Nephron (organoid): ENCODE measurements around the gene PTPRG.

Experiments
- H3K27ac Mint-ChIP-seq, 3 experiments: 2 replicates each; pipeline ENCODE4 v1.8.0; 2020; ENCODE audit warnings: mixed read lengths in 3 of 3, mild to moderate bottlenecking in 2 of 3, moderate library complexity in 1 of 3
- H3K27me3 Mint-ChIP-seq: 2 replicates; pipeline ENCODE4 v1.8.0; 2021; ENCODE audit warnings: low read depth, mild to moderate bottlenecking, moderate library complexity, mixed read lengths
- H3K36me3 Mint-ChIP-seq: 2 replicates; pipeline ENCODE4 v1.8.0; 2020; ENCODE audit warnings: low read depth, mixed read lengths
- H3K4me1 Mint-ChIP-seq: 2 replicates; pipeline ENCODE4 v1.8.0; 2020; ENCODE audit warnings: mixed read lengths
- H3K4me3 Mint-ChIP-seq, 3 experiments: 2 replicates each; pipeline ENCODE4 v1.8.0; 2020; ENCODE audit warnings: mild to moderate bottlenecking in 3 of 3, mixed read lengths in 3 of 3, moderate library complexity in 2 of 3
- H3K9me3 Mint-ChIP-seq: 2 replicates; pipeline ENCODE4 v1.8.0; 2020; ENCODE audit warnings: mixed read lengths
- CTCF ChIP-seq, 3 experiments: fragments of 200-600 bp; sonication (generic); IDR thresholded peaks; one replicate each; pipeline ENCODE4 v1.5.0; 2021; ENCODE audit warnings: antibody characterized with exemption in 3 of 3; ENCODE audit not compliant: unreplicated experiment in 3 of 3

PTPRG gene

GRCh38 chr3:61563313-61564271, 2.2 kb downstream of the PTPRG start:
- peak overlapping the region; percentile 89 to 99 (median 98) for H3K27ac Mint-ChIP-seq
- peaks cover 4% of the 10 kb centered on the region for H3K36me3 Mint-ChIP-seq
- peaks cover 4% of the 10 kb centered on the region for H3K27me3 Mint-ChIP-seq
- H3K4me3 Mint-ChIP-seq, result peak overlapping the region; percentile 99 to 100 (median 99)
- peaks cover 18% of the 10 kb centered on the region for H3K4me1 Mint-ChIP-seq
- no peak for TF ChIP-seq CTCF (IDR thresholded peaks at IDR 0.05; ENCODE audit: unreplicated experiment in 3 of 3)
- H3K9me3 Mint-ChIP-seq, result peaks cover 7% of the 10 kb centered on the region

- Mint-ChIP-seq H3K4me3 (peak overlapping the region; percentile 99 to 100 (median 99)), H3K36me3 (no peaks in the 10 kb centered on the region), H3K27ac (peak overlapping the region; percentile 88 to 99 (median 91)), H3K9me3 (no peaks in the 10 kb centered on the region), H3K4me1 (peaks cover 25% of the 10 kb centered on the region), H3K27me3 (no peaks in the 10 kb centered on the region)
- TF ChIP-seq CTCF (IDR thresholded peaks at IDR 0.05; ENCODE audit: unreplicated experiment in 3 of 3), result peak; percentile 75 to 82 (median 78)
These were observed 3.2 kb downstream of the PTPRG start for GRCh38 chr3:61564395-61565059.

GRCh38 chr3:61565569-61565968, 4.2 kb downstream of the PTPRG start:
- Mint-ChIP-seq H3K27ac (peak overlapping the region in 1 of 3 experiments; percentile 6), H3K9me3 (no peaks in the 10 kb centered on the region), H3K36me3 (no peaks in the 10 kb centered on the region), H3K4me1 (peaks cover 35% of the 10 kb centered on the region), H3K4me3 (peak overlapping the region; percentile 99 to 100 (median 99)), H3K27me3 (no peaks in the 10 kb centered on the region)
- TF ChIP-seq CTCF (IDR thresholded peaks at IDR 0.05; ENCODE audit: unreplicated experiment in 3 of 3), result no peak

- Mint-ChIP-seq H3K27me3 (no peaks in the 10 kb centered on the region), H3K27ac (no peak overlapping the region), H3K4me1 (peaks cover 46% of the 10 kb centered on the region), H3K9me3 (no peaks in the 10 kb centered on the region), H3K4me3 (no peak overlapping the region), H3K36me3 (peaks cover 8% of the 10 kb centered on the region)
- no peak for TF ChIP-seq CTCF (IDR thresholded peaks at IDR 0.05; ENCODE audit: unreplicated experiment in 3 of 3)
These were observed 6.8 kb downstream of the PTPRG start for GRCh38 chr3:61568127-61568526.

- TF ChIP-seq CTCF (IDR thresholded peaks at IDR 0.05; ENCODE audit: unreplicated experiment in 3 of 3), result no peak
- H3K9me3 Mint-ChIP-seq, result no peaks in the 10 kb centered on the region
- no peak overlapping the region for H3K4me3 Mint-ChIP-seq
- no peaks in the 10 kb centered on the region for H3K27me3 Mint-ChIP-seq
- H3K4me1 Mint-ChIP-seq, result peaks cover 39% of the 10 kb centered on the region
- H3K36me3 Mint-ChIP-seq, result peaks cover 26% of the 10 kb centered on the region
- peak overlapping the region; percentile 28 to 59 (median 38) for H3K27ac Mint-ChIP-seq
These were observed 8.6 kb downstream of the PTPRG start for GRCh38 chr3:61569856-61570580.
